HG03342 (cell line): ENCODE measurements around the gene UTS2.

Experiments
- ATAC-seq: cut with Tn5 transposase; IDR thresholded peaks from one replicate; pipeline ENCODE4 v1.9.1; 2021; ENCODE audit warnings: mild to moderate bottlenecking, moderate library complexity; ENCODE audit not compliant: unreplicated experiment

UTS2 gene

DNA sequence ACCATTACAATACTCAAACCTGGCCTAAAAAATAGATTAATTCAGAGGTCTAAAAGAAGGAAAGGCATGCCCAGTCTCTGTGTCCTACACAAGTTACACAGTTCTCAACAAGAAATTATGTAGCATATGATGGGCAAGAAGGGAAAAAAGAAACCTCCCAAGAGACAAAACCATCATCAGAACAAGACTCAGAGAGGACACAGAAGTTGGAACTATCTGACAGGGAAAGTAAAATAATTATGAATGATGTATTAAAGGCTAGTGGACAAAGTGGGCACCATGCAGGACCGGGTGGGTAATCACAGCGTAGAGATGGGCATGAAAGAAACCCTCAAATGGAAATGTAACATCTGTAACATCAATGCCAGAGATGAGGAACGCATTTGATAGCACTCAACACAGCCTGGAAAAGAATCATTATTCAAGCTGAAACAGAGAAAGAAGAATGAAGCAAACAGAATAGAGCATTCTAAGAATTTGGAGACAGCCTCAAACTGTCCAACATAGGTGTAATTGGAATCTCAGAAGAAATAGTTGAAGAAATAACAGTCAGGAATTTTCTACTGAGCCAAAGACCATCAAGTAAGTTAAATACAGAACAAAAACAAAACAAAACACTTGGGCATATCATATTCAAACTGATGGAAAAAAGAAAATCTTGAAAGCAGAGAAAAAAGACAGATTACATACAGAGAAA, 39.0 kb downstream of the UTS2 start:
- ATAC-seq: no peak

DNA sequence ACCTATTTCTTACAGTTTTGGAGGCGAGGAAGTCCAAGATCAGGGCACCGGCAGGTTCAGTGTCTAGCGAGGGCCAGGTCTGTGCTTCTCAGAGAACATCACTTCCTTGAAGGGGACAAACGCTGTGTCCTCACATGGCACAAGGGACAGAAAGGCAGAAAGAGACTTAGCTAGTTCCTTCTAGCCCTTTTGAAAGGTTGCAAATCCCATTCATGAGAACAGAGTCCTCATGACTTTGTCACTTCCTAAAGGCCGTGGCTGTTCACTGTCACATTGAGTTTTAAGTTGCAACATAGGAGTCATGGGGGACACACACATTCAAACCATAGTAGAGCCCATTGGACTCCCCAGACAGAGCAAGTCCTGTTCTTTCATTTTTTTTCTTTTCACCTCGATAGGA, 41.4 kb downstream of the UTS2 start:
- ATAC-seq: no peak

DNA sequence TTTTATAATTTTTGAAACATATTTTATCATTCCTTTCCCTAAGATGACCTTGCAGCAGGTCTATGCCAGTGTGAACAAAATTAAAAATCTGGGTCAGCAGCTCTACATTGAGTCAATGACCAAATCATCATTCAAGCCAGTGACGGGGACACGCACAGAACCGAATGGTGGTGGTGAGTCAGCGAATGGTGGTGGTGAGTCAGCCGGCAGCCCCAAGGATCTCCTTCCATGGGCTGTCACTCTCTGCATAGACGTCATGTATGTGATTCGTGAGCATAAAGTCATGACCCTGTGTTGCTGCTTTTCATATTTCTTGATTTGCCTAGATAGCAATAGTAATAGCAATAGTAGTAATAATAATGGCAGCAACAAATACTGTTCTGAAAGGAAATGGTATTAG, 42.5 kb downstream of the UTS2 start:
- no peak for ATAC-seq

DNA sequence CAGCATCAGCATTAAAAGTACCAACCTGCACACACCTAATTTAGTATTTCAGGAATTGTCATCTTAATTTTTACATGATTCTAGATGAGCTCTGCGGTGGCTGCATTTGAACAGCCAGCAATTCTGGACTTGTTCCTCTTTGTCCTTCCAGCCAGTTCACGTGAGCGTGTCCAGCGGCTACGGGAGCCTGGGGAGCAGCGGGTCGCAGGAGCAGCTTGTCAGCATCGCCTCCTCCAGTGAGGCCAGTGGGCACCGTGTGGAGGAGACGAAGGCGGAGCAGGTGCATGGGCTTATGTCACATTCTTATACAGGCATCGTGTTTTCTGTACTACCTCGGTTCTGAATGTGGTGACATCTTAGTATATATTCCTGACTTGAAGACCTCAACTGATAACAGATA, 43.1 kb downstream of the UTS2 start:
- ATAC-seq: no peak

DNA sequence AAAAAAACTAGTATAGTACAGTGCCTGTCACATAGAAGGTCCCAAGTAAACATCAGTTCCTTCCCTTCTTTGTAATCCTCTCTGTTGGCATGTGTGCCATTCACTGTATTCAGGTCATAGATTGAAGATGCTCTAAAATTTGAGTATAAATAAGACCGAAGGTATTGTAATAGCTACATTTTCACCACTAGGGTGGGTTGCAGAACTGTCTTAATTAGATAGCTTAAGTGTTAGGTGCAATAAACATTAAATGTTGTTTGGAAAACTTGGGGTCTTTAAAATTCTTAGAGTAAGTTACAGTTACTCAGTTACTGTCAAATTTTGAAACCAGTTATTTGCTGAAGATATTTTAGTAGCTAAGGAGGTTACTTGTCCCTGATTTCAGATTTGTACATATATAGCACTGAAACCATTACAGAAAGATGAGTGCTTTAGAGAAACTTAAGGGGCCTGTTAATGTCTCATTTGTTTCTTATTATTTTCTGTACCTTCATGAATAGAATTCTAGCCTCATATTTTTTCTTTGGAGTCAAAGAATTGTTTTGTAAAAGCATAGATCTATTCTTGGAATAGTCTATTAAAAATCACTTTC, 44.5 kb downstream of the UTS2 start:
- no peak for ATAC-seq

DNA sequence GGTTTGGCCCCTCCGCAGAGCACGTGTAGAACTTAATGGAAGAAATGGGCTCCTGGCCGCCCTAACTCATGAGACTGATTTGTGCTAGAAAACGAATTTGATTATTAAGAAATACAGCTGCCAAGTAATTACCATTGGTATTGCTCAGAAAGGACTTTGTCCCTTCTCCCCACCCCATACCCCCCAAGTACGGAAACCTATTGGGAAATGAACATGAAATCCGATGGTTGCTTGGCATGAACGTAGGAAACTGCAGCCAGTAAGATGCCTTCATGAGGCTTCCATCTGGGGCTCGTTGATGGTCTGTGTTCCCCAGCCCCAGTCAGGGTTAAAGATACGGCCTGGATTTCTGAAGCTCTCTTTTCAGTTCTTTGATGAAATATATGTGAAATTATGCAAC, 47.4 kb downstream of the UTS2 start:
- no peak for ATAC-seq
